Anterior cingulate cortex (tissue), 58 donors: Measurements from ENCODE around the gene STK25.
"Not testable (repeated sequence)": the region's sequence is repeated elsewhere in the genome, so short reads cannot be mapped to it uniquely, and the experiment has no call there.

Experiments used
- DNase-seq, 58 donors: peaks; one replicate each; lab custom pipeline; 2025; lab: John Stamatoyannopoulos, UW

Gene STK25

DNA sequence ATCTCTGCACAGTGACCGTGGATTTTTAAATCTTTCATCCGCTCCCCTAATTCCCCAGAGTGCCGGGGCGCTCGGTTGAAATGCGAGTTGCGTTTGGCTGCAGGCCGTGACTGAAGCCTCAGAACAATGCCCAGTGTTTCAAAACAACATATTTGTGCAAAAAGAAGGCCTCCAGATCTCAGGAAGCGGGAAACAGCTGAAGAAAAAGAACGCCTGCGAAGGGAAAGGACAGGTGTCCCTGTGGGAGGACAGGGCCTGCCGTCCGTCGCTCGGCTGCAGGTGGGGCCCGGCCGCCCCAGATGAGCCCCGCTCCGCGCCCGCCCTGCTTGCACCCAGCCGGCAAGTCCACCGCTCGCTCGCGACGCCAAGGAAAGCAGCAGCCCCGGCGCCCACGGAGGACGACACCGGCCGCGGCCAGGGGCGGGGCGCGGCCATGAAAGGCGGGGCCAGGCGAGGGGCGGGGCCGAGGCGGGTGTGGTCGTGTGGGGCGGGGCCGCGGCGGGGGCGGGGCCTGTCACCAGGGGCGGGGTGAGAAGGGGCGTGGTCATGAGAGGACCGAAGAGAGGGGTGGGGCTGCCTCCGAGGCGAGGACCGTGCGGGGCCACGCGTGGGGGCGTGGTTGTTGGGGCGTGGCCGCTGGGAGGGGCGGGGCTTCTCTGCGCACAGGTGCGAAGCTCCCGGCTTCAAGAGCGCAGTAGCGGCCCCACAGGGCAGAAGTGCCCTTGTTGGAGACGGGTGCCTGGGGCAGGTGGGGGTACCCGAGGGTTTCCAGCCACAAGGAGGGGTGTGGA lies 32.6 kb upstream of the STK25 start:
- peak in 36 of 58 donors; percentile 8 to 77 (median 44) for DNase-seq

GRCh38 chr2:241540401-241540770 lies 32.0 kb upstream of the STK25 start:
- no peak for DNase-seq

DNA sequence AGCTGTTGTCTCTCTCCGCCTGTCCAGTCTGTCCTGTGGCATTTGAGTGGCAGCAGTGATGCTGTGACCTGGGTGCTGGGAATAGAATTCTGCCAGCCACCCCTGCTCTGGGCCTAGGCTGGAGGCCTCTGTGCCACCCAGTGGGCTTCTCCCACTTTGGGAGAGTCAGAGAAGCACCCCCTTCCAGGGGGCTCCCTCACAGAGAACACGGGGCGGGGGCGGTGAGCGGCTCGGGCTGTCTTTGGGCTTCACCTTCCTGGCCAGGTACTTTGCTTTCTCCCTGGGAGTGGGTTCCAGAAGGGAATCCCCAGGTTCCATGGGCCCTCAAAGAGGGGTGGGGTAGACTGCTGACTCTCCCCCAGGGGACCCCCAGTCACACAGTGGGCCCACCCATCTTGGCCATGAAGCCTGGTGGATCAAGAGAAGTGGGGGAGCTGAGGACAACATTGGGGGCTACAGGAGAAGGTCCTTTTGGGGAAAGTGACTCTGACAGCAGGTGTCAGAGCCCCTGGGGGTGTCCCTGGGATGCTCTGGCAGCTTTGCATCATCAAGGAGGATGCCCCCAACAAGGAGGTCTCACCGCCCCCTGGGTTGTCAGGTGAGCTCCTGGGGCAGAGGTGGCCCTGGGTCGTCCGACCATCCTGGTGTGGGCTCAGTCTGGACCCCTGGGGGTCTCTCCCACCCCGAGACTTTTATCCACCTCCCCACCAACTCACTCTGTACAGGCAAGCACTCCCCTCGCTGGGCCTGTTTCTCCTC lies 31.4 kb upstream of the STK25 start:
- DNase-seq = no peak

GRCh38 chr2:241538838-241539615 lies 30.6 kb upstream of the STK25 start:
- DNase-seq = no peak

DNA sequence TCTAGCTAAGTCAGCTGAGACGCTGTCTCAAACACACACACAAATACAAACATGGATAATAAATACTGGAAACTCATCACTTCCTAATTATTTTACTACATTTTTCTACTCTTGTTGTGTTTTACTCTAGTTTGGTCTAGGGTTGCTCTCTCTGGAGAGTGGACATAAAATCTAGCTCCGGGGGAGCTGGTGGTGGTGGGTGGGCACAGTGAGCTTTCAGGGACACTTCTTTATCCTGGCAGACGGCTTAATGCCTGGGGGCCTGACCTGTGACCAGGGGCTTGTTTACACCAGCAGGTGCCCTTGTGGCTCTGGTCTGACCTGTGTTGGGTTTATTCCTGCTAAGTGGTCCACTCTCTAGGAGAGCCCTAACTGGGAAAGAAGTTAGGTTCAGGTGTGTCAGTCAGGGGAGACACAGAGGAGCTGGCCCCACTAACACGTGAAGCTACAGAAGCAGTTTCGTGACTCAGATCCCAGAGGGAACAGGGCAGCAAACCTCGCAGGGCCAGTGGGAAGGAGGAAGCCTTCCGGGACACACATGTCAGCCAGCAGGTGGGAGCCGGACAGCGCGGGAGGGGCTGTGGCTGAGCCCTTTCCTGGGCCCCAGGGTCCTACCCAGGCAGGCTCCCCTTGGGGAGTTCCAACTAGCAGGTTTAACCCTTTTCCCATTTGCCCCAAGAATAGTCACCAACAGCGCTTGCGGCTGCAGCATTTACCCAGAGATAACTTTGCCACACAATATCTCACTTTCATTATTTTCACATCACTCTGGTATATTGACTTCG lies 27.7 kb upstream of the STK25 start:
- no peak for DNase-seq

DNA sequence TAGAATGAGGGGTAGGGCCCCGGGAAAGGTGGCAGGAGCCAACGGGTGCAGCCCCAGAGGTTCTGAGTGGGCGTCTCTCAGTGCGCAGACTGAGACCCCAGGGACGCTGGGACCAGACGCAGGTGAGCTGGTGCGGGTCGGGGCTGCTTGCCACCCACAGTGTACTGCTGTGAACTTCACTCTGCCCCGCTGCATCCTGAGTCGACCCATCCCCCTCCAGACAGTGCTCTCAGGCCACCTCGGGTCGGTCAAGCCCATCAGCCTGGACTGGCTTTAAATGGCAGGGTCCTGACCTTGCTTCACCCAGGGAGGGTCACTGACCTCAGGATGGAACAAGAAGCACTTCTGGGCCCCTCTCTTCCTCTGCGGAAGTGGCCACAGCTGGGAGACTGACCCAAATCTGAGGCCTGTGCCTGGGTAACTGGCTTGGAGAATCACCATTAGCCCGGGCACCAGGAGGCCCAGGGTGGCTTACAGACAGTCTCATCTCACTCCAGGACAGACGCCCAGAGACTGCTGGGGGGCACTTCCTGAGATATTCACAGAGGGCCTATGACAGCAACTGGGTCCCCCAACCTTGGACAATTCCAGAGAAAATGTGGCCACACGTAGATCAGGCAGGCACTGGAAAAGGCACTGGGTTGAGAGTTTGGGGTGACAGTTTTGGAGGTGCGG lies 26.5 kb upstream of the STK25 start:
- no peak for DNase-seq

GRCh38 chr2:241534293-241534692 lies 25.9 kb upstream of the STK25 start:
- no peak for DNase-seq

DNA sequence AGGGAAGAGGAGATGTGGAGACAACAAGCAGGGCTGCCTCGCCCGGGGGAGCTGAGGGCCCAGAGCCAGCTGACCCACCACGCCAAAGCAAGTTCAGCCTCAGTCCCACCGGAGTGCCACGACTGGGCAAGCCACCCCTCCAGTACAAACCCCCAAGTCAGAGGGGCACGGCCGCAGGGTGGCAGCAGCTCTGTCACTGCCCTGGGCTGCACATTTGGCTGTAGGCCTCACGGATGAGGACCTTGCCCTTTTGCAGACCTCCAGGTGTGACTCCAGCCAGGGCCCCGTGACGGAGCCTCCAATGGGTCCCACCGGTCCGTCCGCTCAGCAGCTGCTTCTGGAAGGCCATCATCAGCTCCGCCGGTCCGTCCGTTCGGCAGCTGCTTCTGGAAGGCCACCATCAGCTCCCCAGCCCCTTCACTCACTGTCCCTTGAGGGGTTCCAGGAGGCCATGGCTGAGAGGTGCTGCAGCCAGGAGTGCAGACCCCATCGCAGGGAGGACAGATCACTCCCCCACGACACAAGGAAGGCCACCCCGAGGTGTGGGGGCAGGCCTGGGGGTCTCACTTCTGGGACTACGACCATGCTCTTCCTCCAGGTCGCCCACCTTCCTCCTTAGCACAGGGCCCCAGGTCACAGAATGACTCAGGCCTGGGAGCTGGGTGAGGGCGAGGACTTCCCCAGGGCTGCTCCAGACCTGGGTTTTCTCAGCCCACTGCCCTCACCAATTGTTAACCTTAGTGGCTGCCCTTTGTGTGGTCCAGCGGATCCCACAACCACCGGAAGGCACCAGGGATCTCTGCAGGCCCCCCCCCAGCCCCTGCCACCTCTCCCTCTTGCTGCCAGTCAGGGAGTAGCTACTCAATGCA lies 24.6 kb upstream of the STK25 start:
- no peak for DNase-seq

GRCh38 chr2:241532168-241532567 lies 23.8 kb upstream of the STK25 start:
- DNase-seq = no peak

DNA sequence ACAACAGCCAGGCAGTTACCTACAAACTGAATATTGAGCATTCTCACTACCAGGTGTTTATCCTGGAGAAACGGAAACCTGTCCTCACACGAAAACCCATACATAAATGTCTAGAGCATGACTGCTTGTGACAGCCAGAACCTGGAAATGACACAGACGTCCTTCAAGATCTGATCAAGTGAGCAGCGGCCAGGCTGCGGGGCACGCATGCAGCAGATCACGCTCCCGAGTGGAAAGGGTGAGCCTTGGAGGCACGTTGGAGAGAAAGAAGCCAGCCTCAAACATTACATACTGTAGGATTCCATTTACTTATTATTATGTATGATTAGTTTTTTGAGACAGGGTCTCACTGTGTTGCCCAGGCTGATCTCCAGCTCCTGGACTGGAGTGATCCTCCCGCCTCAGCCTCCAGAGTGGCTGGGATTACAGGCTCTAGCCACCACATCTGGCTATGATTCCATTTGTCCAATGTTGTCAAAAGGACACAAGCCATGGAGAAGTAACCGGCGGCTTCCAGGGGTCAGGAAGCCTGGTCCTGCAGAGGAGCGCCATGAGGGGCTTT lies 22.9 kb upstream of the STK25 start:
- DNase-seq = no peak

GRCh38 chr2:241530571-241530970 lies 22.2 kb upstream of the STK25 start:
- no peak for DNase-seq

- DNase-seq = not testable (repeated sequence)
These were observed 17.7 kb upstream of the STK25 start for GRCh38 chr2:241525818-241526780.

- no peak for DNase-seq
These were observed 14.1 kb upstream of the STK25 start for GRCh38 chr2:241522477-241522876.

GRCh38 chr2:241519669-241520068 lies 11.3 kb upstream of the STK25 start:
- DNase-seq = no peak

- DNase-seq = no peak
These were observed 8.9 kb upstream of the STK25 start for GRCh38 chr2:241517297-241517696.

DNA sequence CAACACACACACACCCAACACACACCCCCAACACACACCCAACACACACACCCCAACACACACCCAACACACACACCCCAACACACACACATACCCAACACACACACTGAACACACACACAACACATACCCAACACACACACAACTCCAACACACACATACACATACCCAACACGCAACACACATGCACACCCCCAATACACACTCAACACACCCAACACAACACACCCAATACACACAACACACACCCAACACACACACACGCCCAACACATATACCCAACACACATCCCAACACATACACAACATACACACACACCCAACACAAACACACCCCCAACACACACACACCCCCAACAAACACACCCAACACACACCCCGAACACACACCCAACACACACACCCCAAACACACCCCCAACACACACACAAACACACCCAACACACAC lies 8.2 kb upstream of the STK25 start:
- no peak for DNase-seq
